Smooth muscle cell (in vitro differentiated cells): Measurements from ENCODE around the gene CCDC54. TPM values are rescaled to one million over a fixed set of nuclear protein-coding genes. Genes with fewer than 3 reads are reported as not detected.

Source experiments
- DNase-seq: peaks from one replicate; lab custom pipeline; 2025; ENCODE audit not compliant: unreplicated experiment; lab: John Stamatoyannopoulos, UW
- H2AFZ ChIP-seq: fragments of 200-600 bp; sonication (generic); 2 replicates; pipeline ENCODE4 v1.6.0; 2016; ENCODE audit warnings: antibody characterized with exemption, low read depth, mild to moderate bottlenecking
- H3F3A ChIP-seq: fragments of 200-600 bp; sonication (generic); 2 replicates; pipeline ENCODE4 v1.6.0; 2017; ENCODE audit warnings: antibody characterized with exemption, low read depth
- H3K27ac ChIP-seq: fragments of 200-600 bp; sonication (generic); 2 replicates; pipeline ENCODE4 v1.5.1; 2016; ENCODE audit warnings: low read depth, mild to moderate bottlenecking
- H3K27me3 ChIP-seq: fragments of 200-600 bp; sonication (generic); 2 replicates; pipeline ENCODE4 v1.6.1; 2016; ENCODE audit warnings: low read depth, mild to moderate bottlenecking
- H3K36me3 ChIP-seq: fragments of 200-600 bp; sonication (generic); 2 replicates; pipeline ENCODE4 v1.5.1; 2016; ENCODE audit warnings: low read depth
- H3K4me1 ChIP-seq: fragments of 200-600 bp; sonication (generic); 2 replicates; pipeline ENCODE4 v1.5.1; 2016; ENCODE audit warnings: low read depth
- H3K4me2 ChIP-seq: fragments of 200-600 bp; sonication (generic); 2 replicates; pipeline ENCODE4 v1.6.0; 2016; ENCODE audit warnings: mild to moderate bottlenecking
- H3K4me3 ChIP-seq: fragments of 200-600 bp; sonication (generic); 2 replicates; pipeline ENCODE4 v1.5.1; 2016; ENCODE audit warnings: mild to moderate bottlenecking
- H3K79me2 ChIP-seq: fragments of 200-600 bp; sonication (generic); 2 replicates; pipeline ENCODE4 v1.6.0; 2016; ENCODE audit warnings: low read depth, mild to moderate bottlenecking
- H3K9ac ChIP-seq: fragments of 200-600 bp; sonication (generic); 2 replicates; pipeline ENCODE4 v1.6.0; 2016; ENCODE audit warnings: low read depth
- H3K9me3 ChIP-seq: fragments of 200-600 bp; sonication (generic); replicated peaks from 2 replicates; pipeline ENCODE4 v1.5.1; 2016; ENCODE audit warnings: low read depth
- H4K20me1 ChIP-seq: fragments of 200-600 bp; sonication (generic); 2 replicates; pipeline ENCODE4 v1.6.0; 2016; ENCODE audit warnings: low read depth
- CTCF ChIP-seq: fragments of 200-600 bp; sonication (generic); IDR thresholded peaks from 2 replicates; pipeline ENCODE4 v1.5.1; 2017; ENCODE audit warnings: borderline replicate concordance, mild to moderate bottlenecking, antibody characterized with exemption; ENCODE audit not compliant: insufficient read depth, poor library complexity, severe bottlenecking
- WGBS: methylation state at CpG from one replicate; pipeline ENCODE4 v1.1.7; 2016; ENCODE audit warnings: low lambda C conversion rate; 5-methylcytosine and 5-hydroxymethylcytosine counted together
- polyA plus RNA-seq: library from polyadenylated mRNA; unstranded; fragments of >200 nt; fragmentation: Nextera tagmentation; extraction: Ambion mirVana; gene quantifications from 2 replicates; pipeline ENCODE4 v1.2.1, GENCODE V29; 2016
- total RNA-seq: library from RNA; depleted of rRNA; stranded (reverse); fragments of >200 nt; gene quantifications from 2 replicates; pipeline ENCODE4 v1.2.3, GENCODE V29; 2014

Gene CCDC54
- total and polyA plus RNA-seq, 2 experiments from 2014 or later: 0.49 TPM; not detected in 1

GRCh38 chr3:107367353-107367752 is 9.9 kb upstream of the CCDC54 start:
- no peaks in the 10 kb centered on the region for H3K4me1 ChIP-seq
- no peak overlapping the region for H3K4me2 ChIP-seq
- H3K9me3 ChIP-seq: no peaks in the 10 kb centered on the region
- no peak overlapping the region for H3K27ac ChIP-seq
- no peak for TF ChIP-seq CTCF
- no peaks in the 10 kb centered on the region for H3K27me3 ChIP-seq
- no peaks in the 10 kb centered on the region for H4K20me1 ChIP-seq
- H3K79me2 ChIP-seq: no peaks in the 10 kb centered on the region
- WGBS: 83% methylated on average over 5 of the region's 5 CpGs
- no peaks in the 10 kb centered on the region for H3K36me3 ChIP-seq
- H2AFZ ChIP-seq: no peak overlapping the region
- DNase-seq: no peak
- H3F3A ChIP-seq: no peaks in the 10 kb centered on the region
- H3K9ac ChIP-seq: no peak overlapping the region
- no peak overlapping the region for H3K4me3 ChIP-seq

- Histone ChIP-seq H3K79me2 (no peaks in the 10 kb centered on the region), H4K20me1 (no peaks in the 10 kb centered on the region), H3K27ac (no peak overlapping the region), H3K4me1 (no peaks in the 10 kb centered on the region), H3K9me3 (no peaks in the 10 kb centered on the region), H3F3A (no peaks in the 10 kb centered on the region), H3K4me2 (no peak overlapping the region), H3K9ac (no peak overlapping the region), H3K36me3 (no peaks in the 10 kb centered on the region), H2AFZ (no peak overlapping the region), H3K27me3 (no peaks in the 10 kb centered on the region), H3K4me3 (no peak overlapping the region)
- WGBS: 91% methylated on average over 8 of the region's 8 CpGs
- TF ChIP-seq CTCF: no peak
- no peak for DNase-seq
Measured at GRCh38 chr3:107368654-107369398, 8.4 kb upstream of the CCDC54 start.

- Histone ChIP-seq H3K36me3 (no peaks in the 10 kb centered on the region), H4K20me1 (no peaks in the 10 kb centered on the region), H3F3A (no peaks in the 10 kb centered on the region), H3K9ac (no peak overlapping the region), H3K27me3 (no peaks in the 10 kb centered on the region), H3K9me3 (no peaks in the 10 kb centered on the region), H3K4me1 (no peaks in the 10 kb centered on the region), H3K27ac (no peak overlapping the region), H2AFZ (no peak overlapping the region), H3K79me2 (no peaks in the 10 kb centered on the region), H3K4me3 (no peak overlapping the region), H3K4me2 (no peak overlapping the region)
- no peak for DNase-seq
- WGBS: 84% methylated on average over 2 of the region's 2 CpGs
- no peak for TF ChIP-seq CTCF
Measured at GRCh38 chr3:107369791-107370190, 7.4 kb upstream of the CCDC54 start.

- no peak for DNase-seq
- no peak overlapping the region for H3K4me2 ChIP-seq
- no peaks in the 10 kb centered on the region for H3K27me3 ChIP-seq
- no peaks in the 10 kb centered on the region for H3K79me2 ChIP-seq
- H3K9me3 ChIP-seq: no peaks in the 10 kb centered on the region
- H3K4me3 ChIP-seq: no peak overlapping the region
- H3F3A ChIP-seq: no peaks in the 10 kb centered on the region
- no peaks in the 10 kb centered on the region for H4K20me1 ChIP-seq
- no peaks in the 10 kb centered on the region for H3K36me3 ChIP-seq
- H2AFZ ChIP-seq: no peak overlapping the region
- no peak for TF ChIP-seq CTCF
- 92% methylated on average over 2 of the region's 2 CpGs for WGBS
- no peak overlapping the region for H3K9ac ChIP-seq
- no peaks in the 10 kb centered on the region for H3K4me1 ChIP-seq
- no peak overlapping the region for H3K27ac ChIP-seq
Measured at GRCh38 chr3:107370907-107371306, 6.3 kb upstream of the CCDC54 start.
